GM18867 (cell line): ENCODE data around the gene MEGF6.

Source experiments
- ATAC-seq: cut with Tn5 transposase; IDR thresholded peaks from one replicate; pipeline ENCODE4 v1.9.1; 2021; ENCODE audit warnings: mild to moderate bottlenecking, moderate library complexity; ENCODE audit not compliant: unreplicated experiment

Gene MEGF6

GRCh38 chr1:3560251-3560871 is 50.9 kb downstream of the MEGF6 start:
- no peak for ATAC-seq

GRCh38 chr1:3558036-3558726 is 53.1 kb downstream of the MEGF6 start:
- no peak for ATAC-seq

- no peak for ATAC-seq
Measured at GRCh38 chr1:3557366-3557765, 53.9 kb downstream of the MEGF6 start.

GRCh38 chr1:3556336-3556735 is 55.0 kb downstream of the MEGF6 start:
- ATAC-seq, result no peak

- no peak for ATAC-seq
Measured at GRCh38 chr1:3555131-3555920, 56.0 kb downstream of the MEGF6 start.

GRCh38 chr1:3553940-3554223 is 57.4 kb downstream of the MEGF6 start:
- ATAC-seq, result no peak

GRCh38 chr1:3553166-3553939 is 58.0 kb downstream of the MEGF6 start:
- ATAC-seq, result no peak

GRCh38 chr1:3552751-3553150 is 58.6 kb downstream of the MEGF6 start:
- no peak for ATAC-seq

GRCh38 chr1:3552176-3552575 is 59.1 kb downstream of the MEGF6 start:
- no peak for ATAC-seq

GRCh38 chr1:3551711-3552110 is 59.6 kb downstream of the MEGF6 start:
- ATAC-seq, result no peak

GRCh38 chr1:3551290-3551678 is 60.0 kb downstream of the MEGF6 start:
- no peak for ATAC-seq

- no peak for ATAC-seq
Measured at GRCh38 chr1:3550511-3551289, 60.6 kb downstream of the MEGF6 start.

GRCh38 chr1:3548895-3549294 is 62.4 kb downstream of the MEGF6 start:
- no peak for ATAC-seq

- ATAC-seq, result no peak
Measured at GRCh38 chr1:3548156-3548893, 63.0 kb downstream of the MEGF6 start.

GRCh38 chr1:3547055-3548005 is 64.0 kb downstream of the MEGF6 start:
- ATAC-seq, result no peak

GRCh38 chr1:3546048-3546384 is 65.3 kb downstream of the MEGF6 start:
- ATAC-seq, result no peak

- ATAC-seq, result no peak
Measured at GRCh38 chr1:3545363-3546047, 65.8 kb downstream of the MEGF6 start.
